Mucosa of rectum (tissue), 2 donors: Measurements from ENCODE around the gene ABI3BP.

Experiments
- H3K27ac ChIP-seq, 2 donors: one replicate each; pipeline ENCODE4 v1.7.0; 2013; ENCODE audit warnings: inconsistent platforms in 2 of 2, low read depth in 2 of 2, low read length in 2 of 2
- H3K27me3 ChIP-seq, 2 donors: one replicate each; pipeline ENCODE4 v1.7.0; 2013; ENCODE audit warnings: low read length in 2 of 2; ENCODE audit not compliant: control insufficient read depth in 2 of 2, insufficient read depth in 2 of 2
- H3K36me3 ChIP-seq, 2 donors: one replicate each; pipeline ENCODE4 v1.7.0; 2013; ENCODE audit warnings: low read length in 2 of 2; ENCODE audit not compliant: control insufficient read depth in 2 of 2, insufficient read depth in 2 of 2
- H3K4me1 ChIP-seq, 2 donors: one replicate each; pipeline ENCODE4 v1.7.0; 2013; ENCODE audit warnings: low read length in 2 of 2, mild to moderate bottlenecking in 1 of 2; ENCODE audit not compliant: control insufficient read depth in 2 of 2, insufficient read depth in 2 of 2
- H3K4me3 ChIP-seq, 2 donors: one replicate each; pipeline ENCODE4 v1.7.0; 2013; ENCODE audit warnings: low read length in 2 of 2
- H3K9ac ChIP-seq, 2 donors: one replicate each; pipeline ENCODE4 v1.7.0; 2013; ENCODE audit warnings: low read length in 2 of 2, low read depth in 1 of 2, mild to moderate bottlenecking in 1 of 2
- H3K9me3 ChIP-seq, 2 donors: one replicate each; pipeline ENCODE4 v1.7.0; 2013; ENCODE audit warnings: low read length in 2 of 2; ENCODE audit not compliant: control insufficient read depth in 2 of 2
- donor health status: healthy.
- donor health status: Normal muscosa, but diverticular disease.

The ABI3BP gene

GRCh38 chr3:100992231-100993012 is 799 bp downstream of the ABI3BP start:
- H3K27me3 ChIP-seq: no peaks in the 10 kb centered on the region
- H3K9me3 ChIP-seq: no peaks in the 10 kb centered on the region
- H3K4me1 ChIP-seq: peaks cover 4 to 12% of the 10 kb centered on the region in 2 donors
- peak overlapping the region; percentile 56 to 60 for H3K27ac ChIP-seq
- H3K4me3 ChIP-seq: peak overlapping the region; percentile 58 to 70
- peak overlapping the region; percentile 2 to 47 for H3K9ac ChIP-seq
- H3K36me3 ChIP-seq: no peaks in the 10 kb centered on the region

GRCh38 chr3:100988080-100988479 is 5.1 kb downstream of the ABI3BP start:
- no peaks in the 10 kb centered on the region for H3K9me3 ChIP-seq
- H3K27me3 ChIP-seq: no peaks in the 10 kb centered on the region
- H3K9ac ChIP-seq: no peak overlapping the region
- H3K4me3 ChIP-seq: no peak overlapping the region
- H3K36me3 ChIP-seq: no peaks in the 10 kb centered on the region
- no peak overlapping the region for H3K27ac ChIP-seq
- H3K4me1 ChIP-seq: peaks cover 2 to 12% of the 10 kb centered on the region in 2 donors

- H3K4me1 ChIP-seq: no peaks in the 10 kb centered on the region
- H3K27me3 ChIP-seq: no peaks in the 10 kb centered on the region
- H3K9ac ChIP-seq: no peak overlapping the region
- no peak overlapping the region for H3K4me3 ChIP-seq
- no peaks in the 10 kb centered on the region for H3K9me3 ChIP-seq
- no peak overlapping the region for H3K27ac ChIP-seq
- no peaks in the 10 kb centered on the region for H3K36me3 ChIP-seq
Measured at GRCh38 chr3:100984308-100984707, 8.9 kb downstream of the ABI3BP start.

- no peaks in the 10 kb centered on the region for H3K4me1 ChIP-seq
Measured at GRCh38 chr3:100982710-100983109, 10.5 kb downstream of the ABI3BP start.

GRCh38 chr3:100981164-100981911 is 11.9 kb downstream of the ABI3BP start:
- Histone ChIP-seq H3K27me3 (no peaks in the 10 kb centered on the region), H3K4me1 (no peaks in the 10 kb centered on the region), H3K36me3 (no peaks in the 10 kb centered on the region), H3K9me3 (no peaks in the 10 kb centered on the region), H3K4me3 (no peak overlapping the region), H3K9ac (no peak overlapping the region), H3K27ac (no peak overlapping the region)

More at GRCh38 chr3:100982710-100983109, 10.5 kb downstream of the ABI3BP start:
- no peaks in the 10 kb centered on the region for H3K36me3 ChIP-seq
- H3K9me3 ChIP-seq: no peaks in the 10 kb centered on the region
- H3K9ac ChIP-seq: no peak overlapping the region
- no peaks in the 10 kb centered on the region for H3K27me3 ChIP-seq
- no peak overlapping the region for H3K27ac ChIP-seq
- H3K4me3 ChIP-seq: no peak overlapping the region

GRCh38 chr3:100978011-100978659 is 15.1 kb downstream of the ABI3BP start:
- Histone ChIP-seq H3K9ac (no peak overlapping the region), H3K36me3 (no peaks in the 10 kb centered on the region), H3K4me3 (no peak overlapping the region), H3K27me3 (no peaks in the 10 kb centered on the region), H3K27ac (no peak overlapping the region), H3K4me1 (no peaks in the 10 kb centered on the region), H3K9me3 (no peaks in the 10 kb centered on the region)

- H3K9me3 ChIP-seq: no peaks in the 10 kb centered on the region
- H3K27ac ChIP-seq: no peak overlapping the region
- no peak overlapping the region for H3K9ac ChIP-seq
- no peaks in the 10 kb centered on the region for H3K36me3 ChIP-seq
- H3K4me3 ChIP-seq: no peak overlapping the region
- H3K27me3 ChIP-seq: no peaks in the 10 kb centered on the region
- H3K4me1 ChIP-seq: no peaks in the 10 kb centered on the region
Measured at GRCh38 chr3:100976611-100977010, 16.6 kb downstream of the ABI3BP start.

GRCh38 chr3:100975714-100976113 is 17.5 kb downstream of the ABI3BP start:
- no peaks in the 10 kb centered on the region for H3K4me1 ChIP-seq
- H3K27me3 ChIP-seq: no peaks in the 10 kb centered on the region
- H3K4me3 ChIP-seq: no peak overlapping the region
- H3K9ac ChIP-seq: no peak overlapping the region
- H3K36me3 ChIP-seq: no peaks in the 10 kb centered on the region
- H3K9me3 ChIP-seq: no peaks in the 10 kb centered on the region
- H3K27ac ChIP-seq: no peak overlapping the region

GRCh38 chr3:100973594-100973993 is 19.6 kb downstream of the ABI3BP start:
- no peak overlapping the region for H3K4me3 ChIP-seq
- no peaks in the 10 kb centered on the region for H3K9me3 ChIP-seq
- H3K36me3 ChIP-seq: no peaks in the 10 kb centered on the region
- no peaks in the 10 kb centered on the region for H3K27me3 ChIP-seq
- H3K4me1 ChIP-seq: no peaks in the 10 kb centered on the region
- H3K27ac ChIP-seq: no peak overlapping the region
- no peak overlapping the region for H3K9ac ChIP-seq

- Histone ChIP-seq H3K4me1 (no peaks in the 10 kb centered on the region), H3K9ac (no peak overlapping the region), H3K27ac (no peak overlapping the region), H3K9me3 (no peaks in the 10 kb centered on the region), H3K4me3 (no peak overlapping the region), H3K36me3 (no peaks in the 10 kb centered on the region), H3K27me3 (no peaks in the 10 kb centered on the region)
Measured at GRCh38 chr3:100972867-100973266, 20.4 kb downstream of the ABI3BP start.
